K562 (cell line): ENCODE results near the gene TMEM107. TPM values are rescaled to one million over a fixed set of nuclear protein-coding genes. Genes with fewer than 3 reads are reported as not detected.

Source experiments
- ARID4B ChIP-seq: sonication (generic); formaldehyde crosslinking; IDR thresholded peaks from 2 replicates; pipeline ENCODE4 v1.8.0; 2022; ENCODE audit warnings: mild to moderate bottlenecking, missing genetic modification reagents
- CGGBP1 ChIP-seq: fragments of 250-450 bp; sonication (Bioruptor Pico); IDR thresholded peaks from 2 replicates; pipeline ENCODE4 v1.9.0; 2021; ENCODE audit warnings: mild to moderate bottlenecking
- CHAMP1 ChIP-seq: fragments of 450-650 bp; IDR thresholded peaks from 2 replicates; pipeline ENCODE4 v1.6.1; 2016; ENCODE audit warnings: mild to moderate bottlenecking
- DDX20 ChIP-seq: fragments of 450-650 bp; IDR thresholded peaks from 2 replicates; pipeline ENCODE4 v1.6.1; 2016; ENCODE audit warnings: missing genetic modification characterization, low read depth, mild to moderate bottlenecking, missing compliant biosample characterization, moderate library complexity
- E2F5 ChIP-seq: sonication (generic); formaldehyde crosslinking; IDR thresholded peaks from 2 replicates; pipeline ENCODE4 v1.8.0; 2022; ENCODE audit warnings: mild to moderate bottlenecking, missing genetic modification reagents
- HMGXB4 ChIP-seq: sonication (generic); formaldehyde crosslinking; IDR thresholded peaks from 2 replicates; pipeline ENCODE4 v1.8.1; 2023; ENCODE audit warnings: mild to moderate bottlenecking, missing genetic modification reagents
- LEF1 ChIP-seq: fragments of 450-650 bp; IDR thresholded peaks from 2 replicates; pipeline ENCODE4 v1.6.1; 2016; ENCODE audit warnings: mild to moderate bottlenecking
- NFE2L1 ChIP-seq: fragments of 450-650 bp; IDR thresholded peaks from 2 replicates; pipeline ENCODE4 v1.6.1; 2016; ENCODE audit warnings: missing genetic modification characterization, low read depth, mild to moderate bottlenecking, missing compliant biosample characterization, moderate library complexity, borderline replicate concordance
- TEAD1 ChIP-seq, 2 experiments: fragments of 450-650 bp in 1 of 2; sonication (generic) in 1 of 2; formaldehyde crosslinking; IDR thresholded peaks; 2 replicates each; pipeline versions ENCODE4 v1.4.0 to v1.8.0; 2020 to 2022; ENCODE audit warnings: mild to moderate bottlenecking in 2 of 2, missing genetic modification reagents in 1 of 2
- XRCC5 ChIP-seq: fragments of 200-400 bp; formaldehyde crosslinking; IDR thresholded peaks from 2 replicates; pipeline ENCODE4 v1.6.1; 2017; ENCODE audit warnings: low read depth, mild to moderate bottlenecking, low read length
- ZBED1 ChIP-seq: IDR thresholded peaks from 2 replicates; pipeline ENCODE4 v1.6.1; 2014
- ZBTB43 ChIP-seq: sonication (generic); formaldehyde crosslinking; IDR thresholded peaks from 2 replicates; pipeline ENCODE4 v1.8.0; 2023; ENCODE audit warnings: mild to moderate bottlenecking, missing genetic modification reagents
- ZNF174 ChIP-seq: fragments of 250-450 bp; sonication (Bioruptor Pico); IDR thresholded peaks from 2 replicates; pipeline ENCODE4 v1.4.0; 2020; ENCODE audit warnings: mild to moderate bottlenecking
- ZNF644 ChIP-seq: fragments of 200-800 bp; sonication (Bioruptor generic); IDR thresholded peaks from 2 replicates; pipeline ENCODE4 v1.6.1; 2016; ENCODE audit warnings: low read depth, missing genetic modification characterization, missing compliant biosample characterization
- polyA plus RNA-seq, 8 experiments: library from polyadenylated mRNA; depleted of rRNA in 4 of 8; stranded (reverse) in 5 of 8; unstranded in 3 of 8; fragments of >200 nt; fragmentation: Nextera tagmentation in 2 of 8; fragmentation: Illumina TruSeq in 1 of 8; extraction: Ambion mirVana in 2 of 8; extraction: Trizol in 1 of 8; gene quantifications; 2 replicates each; pipeline versions ENCODE4 v1.2.1 to v1.2.3, GENCODE V29; 2011 to 2014; ENCODE audit warnings: inconsistent platforms in 1 of 8, missing spikeins in 1 of 8
- total RNA-seq, 7 experiments: library from RNA; depleted of rRNA in 6 of 7; stranded (reverse); fragments of >200 nt in 6 of 7; fragmentation: Illumina TruSeq in 2 of 7; extraction: Trizol in 2 of 7; gene quantifications; 2 replicates each; pipeline versions ENCODE4 v1.2.1 to v1.2.3, GENCODE V29; 2011 to 2021; ENCODE audit warnings: low replicate concordance in 1 of 7

The TMEM107 gene
- total and polyA plus RNA-seq, 9 of the 15 experiments (the other 6 are each of a cell fraction or from before 2014, with no cell fraction given): 7.1 to 26.2 (median 16.9) TPM

GRCh38 chr17:8153957-8154607, 22.1 kb downstream of the TMEM107 start (continued):
- no peak for TF ChIP-seq HMGXB4 (CRISPR knock-in tag)
- TF ChIP-seq TEAD1 (CRISPR knock-in tag; IDR thresholded peaks at IDR 0.05): peak; percentile 91 to 99
- no peak for TF ChIP-seq ZBED1
- no peak for TF ChIP-seq ZNF174 (CRISPR knock-in tag)
- TF ChIP-seq XRCC5: no peak
- TF ChIP-seq CGGBP1 (CRISPR knock-in tag): no peak
- TF ChIP-seq CHAMP1: no peak
- TF ChIP-seq ZBTB43 (CRISPR knock-in tag): no peak
- peak; percentile 14; the same call in 1 of the 2 replicates for TF ChIP-seq ARID4B
- TF ChIP-seq NFE2L1 (tag): no peak
- no peak for TF ChIP-seq DDX20
- no peak for TF ChIP-seq E2F5 (CRISPR knock-in tag)
- no peak for TF ChIP-seq LEF1
- TF ChIP-seq ZNF644 (tag): no peak
